Measurements from ENCODE around the gene RPL15. TPM values are rescaled to one million over a fixed set of nuclear protein-coding genes. Genes with fewer than 3 reads are reported as not detected.
"Not testable (repeated sequence)": the region's sequence is repeated elsewhere in the genome, so short reads cannot be mapped to it uniquely, and the experiment has no call there.

Gene RPL15
- polyA plus RNA-seq, 1 donor, result 2,646 TPM

DNA sequence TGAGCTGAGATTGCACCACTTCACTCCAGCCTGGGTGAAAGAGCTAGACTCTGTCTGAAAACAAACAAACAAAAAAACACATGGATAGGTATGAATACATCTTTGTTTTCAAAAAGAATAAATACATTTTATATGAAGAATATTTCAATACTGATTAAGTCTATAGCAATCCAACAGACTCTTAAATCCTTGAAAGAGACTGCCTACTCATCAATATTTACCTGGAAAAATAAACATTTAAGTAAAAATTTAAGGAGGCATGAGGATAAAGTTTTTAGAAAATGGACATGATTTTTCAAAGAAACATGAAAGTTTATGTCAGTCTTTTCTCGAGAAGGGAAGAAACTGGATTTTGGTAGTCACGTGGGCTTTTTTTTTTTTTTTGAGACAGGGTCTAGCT lies 5.5 kb upstream of the RPL15 start:
- no peak for DNase-seq
- Histone ChIP-seq H3K9me3 (ENCODE audit: control insufficient read depth, low read depth, low read length) (no peaks in the 10 kb centered on the region), H3K27me3 (ENCODE audit: control insufficient read depth, insufficient read depth, low read length) (no peaks in the 10 kb centered on the region), H3K36me3 (ENCODE audit: control insufficient read depth, insufficient read depth, low read length) (peaks cover 11% of the 10 kb centered on the region), H3K4me3 (ENCODE audit: low read length) (no peak overlapping the region), H3K4me1 (ENCODE audit: control insufficient read depth, insufficient read depth, low read length) (peaks cover 6% of the 10 kb centered on the region), H3K27ac (ENCODE audit: low read length) (no peak overlapping the region)
- 100% methylated on average over 1 of the region's 2 CpGs for WGBS (ENCODE audit: insufficient coverage, low lambda C conversion rate)

DNA sequence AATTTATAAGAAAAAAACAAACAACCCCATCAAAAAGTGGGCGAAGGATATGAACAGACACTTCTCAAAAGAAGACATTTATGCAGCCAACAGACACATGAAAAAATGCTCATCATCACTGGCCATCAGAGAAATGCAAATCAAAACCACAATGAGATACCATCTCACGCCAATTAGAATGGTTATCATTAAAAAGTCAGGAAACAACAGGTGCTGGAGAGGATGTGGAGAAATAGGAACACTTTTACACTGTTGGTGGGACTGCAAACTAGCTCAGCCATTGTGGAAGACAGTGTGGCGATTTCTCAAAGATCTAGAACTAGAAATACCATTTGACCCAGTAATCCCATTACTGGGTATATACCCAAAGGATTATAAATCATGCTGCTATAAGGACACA lies 4.6 kb upstream of the RPL15 start:
- H3K27me3 ChIP-seq (ENCODE audit: control insufficient read depth, insufficient read depth, low read length); H3K27ac ChIP-seq (ENCODE audit: low read length); DNase-seq; H3K9me3 ChIP-seq (ENCODE audit: control insufficient read depth, low read depth, low read length); H3K4me1 ChIP-seq (ENCODE audit: control insufficient read depth, insufficient read depth, low read length); H3K4me3 ChIP-seq (ENCODE audit: low read length): not testable (repeated sequence)
- WGBS (ENCODE audit: insufficient coverage, low lambda C conversion rate), result no CpG with 5 or more reads among the region's 3 CpGs
- peaks cover 11% of the 10 kb centered on the region for H3K36me3 ChIP-seq (ENCODE audit: control insufficient read depth, insufficient read depth, low read length)

DNA sequence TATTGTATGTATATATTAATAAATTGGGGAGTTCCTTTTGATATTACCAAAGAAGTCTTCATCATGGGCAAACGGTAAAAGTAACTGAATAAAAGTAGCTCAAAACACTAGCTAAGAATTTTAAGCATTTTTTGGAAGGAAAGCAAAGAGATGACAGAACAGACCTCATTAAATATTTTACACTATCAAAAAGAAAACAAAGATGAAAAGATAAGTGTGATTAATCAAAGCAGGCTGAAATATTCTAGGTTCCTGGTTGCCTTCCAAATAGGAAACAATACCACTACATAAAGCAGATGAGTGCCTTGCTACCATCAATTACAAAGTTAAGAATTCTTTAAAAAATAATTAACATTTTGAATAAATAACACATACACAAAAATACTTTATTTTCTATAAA lies 3.8 kb upstream of the RPL15 start:
- Histone ChIP-seq H3K4me1 (ENCODE audit: control insufficient read depth, insufficient read depth, low read length) (peaks cover 6% of the 10 kb centered on the region), H3K27me3 (ENCODE audit: control insufficient read depth, insufficient read depth, low read length) (no peaks in the 10 kb centered on the region), H3K36me3 (ENCODE audit: control insufficient read depth, insufficient read depth, low read length) (peaks cover 11% of the 10 kb centered on the region), H3K4me3 (ENCODE audit: low read length) (no peak overlapping the region), H3K9me3 (ENCODE audit: control insufficient read depth, low read depth, low read length) (no peaks in the 10 kb centered on the region), H3K27ac (ENCODE audit: low read length) (no peak overlapping the region)
- 92% methylated on average over 1 of the region's 1 CpG for WGBS (ENCODE audit: insufficient coverage, low lambda C conversion rate)
- DNase-seq, result no peak

DNA sequence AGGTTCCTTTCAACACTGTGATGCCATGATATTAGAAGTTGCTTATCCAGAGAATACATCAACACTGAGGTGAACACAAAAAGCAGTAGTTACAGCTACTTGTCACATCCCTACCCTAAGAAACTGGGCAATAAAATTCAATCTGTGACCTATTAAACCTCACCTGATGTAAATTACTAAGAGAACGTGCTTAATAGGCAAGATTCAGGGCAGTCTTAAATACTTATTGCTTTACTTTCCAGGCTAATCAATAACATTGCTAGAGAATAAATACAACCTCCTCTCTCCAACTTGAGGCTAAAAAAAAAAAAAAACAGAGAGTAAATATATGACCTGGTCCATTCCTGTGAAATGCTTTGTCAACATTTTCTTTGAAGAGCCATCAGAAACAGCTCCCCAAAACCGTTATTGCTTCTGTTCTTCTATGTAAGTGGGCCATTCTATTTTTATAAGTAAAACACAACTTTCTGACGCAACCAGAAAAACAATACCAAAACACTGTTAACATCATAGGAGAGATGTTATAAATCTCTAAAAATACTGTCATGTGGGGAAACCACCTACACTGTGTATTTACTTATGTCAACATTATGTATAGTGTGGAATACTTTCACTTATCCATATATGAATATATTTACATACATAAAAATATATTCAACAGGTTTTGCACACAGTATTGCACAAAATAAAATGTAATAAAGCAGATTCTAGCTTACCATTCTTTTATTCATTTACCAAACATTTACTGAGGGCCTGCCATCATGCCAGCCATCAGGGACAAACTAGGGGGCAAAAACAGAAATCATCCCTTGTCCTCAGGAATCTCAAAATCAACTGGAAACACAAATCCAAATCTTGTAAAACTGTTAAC lies 2.8 kb upstream of the RPL15 start:
- Histone ChIP-seq H3K4me3 (ENCODE audit: low read length) (no peak overlapping the region), H3K4me1 (ENCODE audit: control insufficient read depth, insufficient read depth, low read length) (peaks cover 13% of the 10 kb centered on the region), H3K9me3 (ENCODE audit: control insufficient read depth, low read depth, low read length) (no peaks in the 10 kb centered on the region), H3K36me3 (ENCODE audit: control insufficient read depth, insufficient read depth, low read length) (peaks cover 20% of the 10 kb centered on the region), H3K27ac (ENCODE audit: low read length) (no peak overlapping the region), H3K27me3 (ENCODE audit: control insufficient read depth, insufficient read depth, low read length) (no peaks in the 10 kb centered on the region)
- WGBS (ENCODE audit: insufficient coverage, low lambda C conversion rate), result 40% methylated on average over 1 of the region's 3 CpGs
- DNase-seq, result no peak

DNA sequence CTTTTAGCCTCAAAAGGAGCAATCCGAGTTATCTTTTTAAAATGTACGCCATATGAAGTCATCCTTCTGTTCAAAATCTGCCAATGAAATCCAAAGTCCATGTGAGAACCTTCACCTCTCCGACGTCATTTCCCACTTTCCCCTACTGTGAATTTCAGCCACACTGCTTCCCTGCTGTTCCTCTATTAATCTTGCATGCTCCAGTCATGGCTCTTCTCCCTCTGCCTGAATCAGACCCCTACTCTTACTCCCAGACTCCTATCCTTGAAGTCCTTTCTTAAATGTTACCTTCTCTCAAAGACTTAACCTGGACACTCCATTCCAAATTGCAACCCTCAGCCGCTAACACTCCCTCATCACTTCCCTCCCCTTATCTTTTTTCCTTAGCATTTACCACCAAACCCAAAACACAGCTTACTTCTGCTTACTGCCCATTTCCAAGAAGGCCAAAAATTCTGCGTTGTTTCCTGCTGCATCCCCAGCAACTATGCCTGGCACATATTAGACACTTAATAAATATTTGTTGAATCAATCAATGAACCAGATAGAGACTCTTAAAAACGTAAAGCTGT lies 1.3 kb upstream of the RPL15 start:
- H3K36me3 ChIP-seq (ENCODE audit: control insufficient read depth, insufficient read depth, low read length), result peaks cover 16% of the 10 kb centered on the region
- H3K27me3 ChIP-seq (ENCODE audit: control insufficient read depth, insufficient read depth, low read length), result no peaks in the 10 kb centered on the region
- WGBS (ENCODE audit: insufficient coverage, low lambda C conversion rate), result 69% methylated on average over 4 of the region's 7 CpGs
- peaks cover 13% of the 10 kb centered on the region for H3K4me1 ChIP-seq (ENCODE audit: control insufficient read depth, insufficient read depth, low read length)
- peak; percentile 23 to 72 for DNase-seq
- no peaks in the 10 kb centered on the region for H3K9me3 ChIP-seq (ENCODE audit: control insufficient read depth, low read depth, low read length)
- no peak overlapping the region for H3K27ac ChIP-seq (ENCODE audit: low read length)
- peak overlapping the region; percentile 71 for H3K4me3 ChIP-seq (ENCODE audit: low read length)

DNA sequence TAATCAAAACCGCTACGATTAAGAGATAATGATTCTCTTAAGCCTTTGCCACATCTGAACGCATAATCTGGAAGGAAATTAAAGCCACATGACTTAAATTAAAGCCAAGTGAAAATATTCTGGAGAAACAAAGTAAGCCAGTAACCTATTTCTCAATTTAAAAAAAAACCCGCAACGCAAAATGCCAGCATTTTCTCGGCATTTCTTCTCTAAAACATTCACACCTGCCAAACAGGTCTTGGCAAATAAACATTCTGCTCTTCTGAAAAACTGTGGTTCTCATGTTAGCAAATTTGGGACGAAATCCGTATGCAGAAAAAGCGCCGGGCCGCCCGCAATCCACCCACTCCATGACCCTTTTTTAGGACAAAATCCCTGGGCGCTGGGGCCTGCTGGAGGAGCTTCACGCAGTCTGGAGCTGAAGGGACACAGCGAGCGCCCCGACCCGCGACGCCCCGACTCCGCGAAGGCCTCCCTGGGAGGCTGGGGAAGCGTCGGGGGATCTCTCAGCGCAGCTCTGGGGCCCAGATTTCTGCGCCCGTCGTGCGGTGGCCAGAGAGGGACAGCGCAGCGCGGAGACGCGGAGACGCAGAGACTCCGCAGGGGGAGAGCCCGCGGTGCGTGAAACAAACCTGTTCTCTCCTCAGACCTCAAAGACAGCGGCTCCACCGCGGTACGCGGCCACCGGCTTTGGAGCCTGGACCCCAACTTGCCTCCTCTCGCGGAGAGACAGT lies 613 bp upstream of the RPL15 start:
- no peak for DNase-seq
- peaks cover 14% of the 10 kb centered on the region for H3K36me3 ChIP-seq (ENCODE audit: control insufficient read depth, insufficient read depth, low read length)
- peaks cover 13% of the 10 kb centered on the region for H3K4me1 ChIP-seq (ENCODE audit: control insufficient read depth, insufficient read depth, low read length)
- peak overlapping the region; percentile 71 for H3K4me3 ChIP-seq (ENCODE audit: low read length)
- WGBS (ENCODE audit: insufficient coverage, low lambda C conversion rate), result 48% methylated on average over 4 of the region's 48 CpGs
- H3K9me3 ChIP-seq (ENCODE audit: control insufficient read depth, low read depth, low read length), result no peaks in the 10 kb centered on the region
- H3K27me3 ChIP-seq (ENCODE audit: control insufficient read depth, insufficient read depth, low read length), result no peaks in the 10 kb centered on the region
- H3K27ac ChIP-seq (ENCODE audit: low read length), result peak overlapping the region; percentile 83

DNA sequence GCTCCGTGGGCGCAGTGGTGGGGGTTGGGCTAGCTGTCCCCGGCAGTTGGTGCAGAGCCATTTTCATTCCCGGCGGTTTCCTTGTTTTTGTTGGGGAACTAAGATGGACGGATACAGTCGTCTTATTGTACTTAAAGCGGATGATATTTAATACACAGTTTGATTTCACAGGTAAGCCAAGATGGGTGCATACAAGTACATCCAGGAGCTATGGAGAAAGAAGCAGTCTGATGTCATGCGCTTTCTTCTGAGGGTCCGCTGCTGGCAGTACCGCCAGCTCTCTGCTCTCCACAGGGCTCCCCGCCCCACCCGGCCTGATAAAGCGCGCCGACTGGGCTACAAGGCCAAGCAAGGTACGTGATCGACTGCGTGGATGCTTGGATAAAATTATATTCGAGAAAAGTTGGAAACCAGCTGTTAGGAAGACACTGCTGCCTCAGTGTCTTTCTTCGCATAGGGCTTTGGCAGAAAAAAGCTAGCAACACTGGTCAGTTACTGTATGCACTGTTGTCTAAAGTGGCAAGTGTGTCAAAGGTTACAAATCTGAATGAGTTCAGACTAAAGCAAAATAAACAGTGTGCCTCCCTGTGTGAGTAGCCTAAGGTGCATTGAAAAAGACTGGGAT lies 859 bp downstream of the RPL15 start:
- DNase-seq, result peak in 1 of 2 donors; percentile 30
- H3K9me3 ChIP-seq (ENCODE audit: control insufficient read depth, low read depth, low read length); H3K27me3 ChIP-seq (ENCODE audit: control insufficient read depth, insufficient read depth, low read length): not testable (repeated sequence)
- peaks cover 18% of the 10 kb centered on the region for H3K36me3 ChIP-seq (ENCODE audit: control insufficient read depth, insufficient read depth, low read length)
- H3K27ac ChIP-seq (ENCODE audit: low read length), result peak overlapping the region; percentile 87
- H3K4me3 ChIP-seq (ENCODE audit: low read length), result peak overlapping the region; percentile 71
- H3K4me1 ChIP-seq (ENCODE audit: control insufficient read depth, insufficient read depth, low read length), result peaks cover 13% of the 10 kb centered on the region
- no CpG with 5 or more reads among the region's 21 CpGs for WGBS (ENCODE audit: insufficient coverage, low lambda C conversion rate)

DNA sequence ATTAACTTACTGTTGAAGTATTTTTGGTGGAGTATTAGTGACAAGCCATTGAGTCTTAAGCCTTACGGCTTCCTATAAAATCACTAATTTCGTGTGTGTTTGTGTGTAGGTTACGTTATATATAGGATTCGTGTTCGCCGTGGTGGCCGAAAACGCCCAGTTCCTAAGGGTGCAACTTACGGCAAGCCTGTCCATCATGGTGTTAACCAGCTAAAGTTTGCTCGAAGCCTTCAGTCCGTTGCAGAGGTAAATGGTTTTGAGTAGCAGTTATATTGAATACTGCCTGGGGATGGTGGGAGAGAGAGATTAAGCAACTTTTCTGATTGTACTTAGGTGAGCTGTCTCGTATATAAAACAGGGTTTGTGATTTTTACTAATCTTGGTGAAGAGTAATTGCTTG lies 1.4 kb downstream of the RPL15 start:
- DNase-seq; H3K9me3 ChIP-seq (ENCODE audit: control insufficient read depth, low read depth, low read length); H3K27ac ChIP-seq (ENCODE audit: low read length); H3K27me3 ChIP-seq (ENCODE audit: control insufficient read depth, insufficient read depth, low read length): not testable (repeated sequence)
- peaks cover 13% of the 10 kb centered on the region for H3K4me1 ChIP-seq (ENCODE audit: control insufficient read depth, insufficient read depth, low read length)
- peak overlapping the region; percentile 71 for H3K4me3 ChIP-seq (ENCODE audit: low read length)
- peaks cover 18% of the 10 kb centered on the region for H3K36me3 ChIP-seq (ENCODE audit: control insufficient read depth, insufficient read depth, low read length)
- WGBS (ENCODE audit: insufficient coverage, low lambda C conversion rate), result no CpG with 5 or more reads among the region's 12 CpGs

DNA sequence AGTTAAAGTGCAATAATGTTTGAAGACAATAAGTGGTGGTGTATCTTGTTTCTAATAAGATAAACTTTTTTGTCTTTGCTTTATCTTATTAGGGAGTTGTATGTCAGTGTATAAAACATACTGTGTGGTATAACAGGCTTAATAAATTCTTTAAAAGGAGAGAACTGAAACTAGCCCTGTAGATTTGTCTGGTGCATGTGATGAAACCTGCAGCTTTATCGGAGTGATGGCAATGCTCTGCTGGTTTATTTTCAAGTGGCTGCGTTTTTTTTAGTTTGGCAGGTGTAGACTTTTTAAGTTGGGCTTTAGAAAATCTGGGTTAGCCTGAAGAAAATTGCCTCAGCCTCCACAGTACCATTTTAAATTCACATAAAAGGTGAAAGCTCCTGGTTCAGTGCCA lies 2.7 kb downstream of the RPL15 start:
- Histone ChIP-seq H3K36me3 (ENCODE audit: control insufficient read depth, insufficient read depth, low read length) (peaks cover 18% of the 10 kb centered on the region), H3K4me1 (ENCODE audit: control insufficient read depth, insufficient read depth, low read length) (peaks cover 13% of the 10 kb centered on the region), H3K4me3 (ENCODE audit: low read length) (no peak overlapping the region), H3K27me3 (ENCODE audit: control insufficient read depth, insufficient read depth, low read length) (no peaks in the 10 kb centered on the region), H3K9me3 (ENCODE audit: control insufficient read depth, low read depth, low read length) (no peaks in the 10 kb centered on the region), H3K27ac (ENCODE audit: low read length) (no peak overlapping the region)
- DNase-seq, result no peak
- WGBS (ENCODE audit: insufficient coverage, low lambda C conversion rate), result 60% methylated on average over 1 of the region's 2 CpGs

DNA sequence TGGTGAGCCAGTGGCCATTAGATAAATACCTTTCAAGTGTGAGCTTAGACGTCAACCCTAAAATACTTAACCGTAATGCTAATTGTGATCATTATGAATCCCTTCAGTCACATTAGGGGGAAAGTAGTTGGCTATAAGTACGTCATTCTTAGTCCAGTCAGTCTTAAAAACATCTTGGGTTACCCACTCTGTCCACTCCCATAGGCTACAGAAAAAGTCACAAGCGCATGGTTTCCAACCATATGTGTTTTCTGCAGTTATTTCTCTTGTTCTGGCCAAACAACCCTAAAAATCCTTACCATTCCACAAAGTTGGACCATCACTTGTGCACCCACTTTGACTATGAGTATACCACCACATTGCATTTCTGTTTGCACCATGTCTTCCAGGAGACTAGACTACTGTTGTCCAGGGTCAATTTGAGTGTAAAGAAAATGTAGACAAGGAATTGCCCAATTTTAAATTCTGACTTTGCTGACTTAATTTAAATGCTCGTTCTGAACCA lies 3.3 kb downstream of the RPL15 start:
- H3K4me1 ChIP-seq (ENCODE audit: control insufficient read depth, insufficient read depth, low read length), result peaks cover 13% of the 10 kb centered on the region
- H3K9me3 ChIP-seq (ENCODE audit: control insufficient read depth, low read depth, low read length), result no peaks in the 10 kb centered on the region
- H3K4me3 ChIP-seq (ENCODE audit: low read length), result no peak overlapping the region
- H3K27me3 ChIP-seq (ENCODE audit: control insufficient read depth, insufficient read depth, low read length), result no peaks in the 10 kb centered on the region
- DNase-seq, result no peak
- H3K36me3 ChIP-seq (ENCODE audit: control insufficient read depth, insufficient read depth, low read length), result peaks cover 18% of the 10 kb centered on the region
- no peak overlapping the region for H3K27ac ChIP-seq (ENCODE audit: low read length)
- WGBS (ENCODE audit: insufficient coverage, low lambda C conversion rate), result 71% methylated on average over 1 of the region's 5 CpGs
